NB4 (cell line): Measurements from ENCODE around the gene POLR2C.

Source experiments
- DNase-seq: peaks from one replicate; pipeline ENCODE4 v3.0.0; 2010; ENCODE audit warnings: low read depth
- H3K4me3 ChIP-seq: one replicate; pipeline ENCODE4 v1.5.1; 2011; ENCODE audit warnings: mild to moderate bottlenecking, low read depth, low read length, moderate library complexity
- CTCF ChIP-seq: IDR thresholded peaks from one replicate; pipeline ENCODE4 v1.5.1; 2012; ENCODE audit warnings: low read depth, low read length
- MYC ChIP-seq: IDR thresholded peaks from 2 replicates; pipeline ENCODE4 v1.6.1; 2011; ENCODE audit warnings: low read depth, low read length
- POLR2A ChIP-seq: IDR thresholded peaks from 2 replicates; pipeline ENCODE4 v1.6.1; 2011; ENCODE audit warnings: mild to moderate bottlenecking; ENCODE audit not compliant: insufficient read length; ENCODE audit errors: extremely low read depth
- TF ChIP-seq, protein P1 (sequence below): IDR thresholded peaks from 2 replicates; pipeline ENCODE4 v1.6.1; 2011; ENCODE audit warnings: low read depth, low read length

Gene POLR2C

GRCh38 chr16:57462209-57462977 lies at the start of gene POLR2C:
TSS of gene POLR2C (plus strand) at chr16:57462679. CDS start at chr16:57462725, 46 bp downstream.
- DNase-seq: peak; percentile 91
- peak; percentile 55 for TF ChIP-seq MYC
- peak; percentile 96 for TF ChIP-seq POLR2A
- TF ChIP-seq CTCF: peak; percentile 75
- TF ChIP-seq, protein P1, sequence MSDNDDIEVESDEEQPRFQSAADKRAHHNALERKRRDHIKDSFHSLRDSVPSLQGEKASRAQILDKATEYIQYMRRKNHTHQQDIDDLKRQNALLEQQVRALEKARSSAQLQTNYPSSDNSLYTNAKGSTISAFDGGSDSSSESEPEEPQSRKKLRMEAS: peak; percentile 53; the same call in 1 of the 2 replicates
- peak within 1 kb of the TSS; percentile 95 for H3K4me3 ChIP-seq

GRCh38 chr16:57413301-57413730 lies 49.2 kb upstream of the POLR2C start:
- TF ChIP-seq MYC: no peak
- TF ChIP-seq, protein P1: no peak
- no peak for TF ChIP-seq CTCF
- no peak for TF ChIP-seq POLR2A
- DNase-seq: no peak
- no peak overlapping the region for H3K4me3 ChIP-seq

- TF ChIP-seq, protein P1: no peak
- TF ChIP-seq MYC (no peak), POLR2A (no peak), CTCF (no peak)
These were observed 48.7 kb upstream of the POLR2C start for GRCh38 chr16:57413733-57414132.

GRCh38 chr16:57416084-57416483 lies 46.4 kb upstream of the POLR2C start:
- no peak overlapping the region for H3K4me3 ChIP-seq
- TF ChIP-seq POLR2A (no peak), MYC (no peak), CTCF (no peak)
- TF ChIP-seq, protein P1: no peak
- no peak for DNase-seq

More at GRCh38 chr16:57413733-57414132, 48.7 kb upstream of the POLR2C start:
- no peak for DNase-seq
- no peak overlapping the region for H3K4me3 ChIP-seq

- H3K4me3 ChIP-seq: no peak overlapping the region
- TF ChIP-seq, protein P1: no peak
- TF ChIP-seq CTCF (no peak), POLR2A (no peak), MYC (no peak)
- no peak for DNase-seq
These were observed 43.0 kb upstream of the POLR2C start for GRCh38 chr16:57419506-57419905.
